WERI-Rb-1 (cell line): ENCODE results near the gene MST1.

Experiments used
- DNase-seq: peaks from one replicate; pipeline ENCODE4 v3.0.0-alpha.2; 2020
- H3K27ac ChIP-seq: fragments of 250-450 bp; sonication (Bioruptor Pico); 2 replicates; pipeline ENCODE4 v1.5.1; 2020; ENCODE audit warnings: mild to moderate bottlenecking, moderate library complexity
- H3K27me3 ChIP-seq: fragments of 250-450 bp; sonication (Bioruptor Pico); 2 replicates; pipeline ENCODE4 v1.5.1; 2021; ENCODE audit warnings: mild to moderate bottlenecking, low read depth, moderate library complexity; ENCODE audit not compliant: insufficient read depth, severe bottlenecking
- H3K36me3 ChIP-seq: fragments of 250-450 bp; sonication (Bioruptor Pico); 2 replicates; pipeline ENCODE4 v1.5.1; 2020; ENCODE audit warnings: mild to moderate bottlenecking, moderate library complexity
- H3K4me3 ChIP-seq: 2 replicates; pipeline ENCODE4 v1.5.1; 2011; ENCODE audit warnings: low read depth, mild to moderate bottlenecking, control low read depth, low read length
- H3K9me3 ChIP-seq: fragments of 250-450 bp; sonication (Bioruptor Pico); 2 replicates; pipeline ENCODE4 v1.5.1; 2021; ENCODE audit warnings: mild to moderate bottlenecking, moderate library complexity; ENCODE audit not compliant: severe bottlenecking
- TF ChIP-seq, protein P1 (sequence below): IDR thresholded peaks from 2 replicates; pipeline ENCODE4 v1.5.1; 2011; ENCODE audit warnings: low read depth, mild to moderate bottlenecking, control low read depth, inconsistent platforms, low read length

The MST1 gene

DNA sequence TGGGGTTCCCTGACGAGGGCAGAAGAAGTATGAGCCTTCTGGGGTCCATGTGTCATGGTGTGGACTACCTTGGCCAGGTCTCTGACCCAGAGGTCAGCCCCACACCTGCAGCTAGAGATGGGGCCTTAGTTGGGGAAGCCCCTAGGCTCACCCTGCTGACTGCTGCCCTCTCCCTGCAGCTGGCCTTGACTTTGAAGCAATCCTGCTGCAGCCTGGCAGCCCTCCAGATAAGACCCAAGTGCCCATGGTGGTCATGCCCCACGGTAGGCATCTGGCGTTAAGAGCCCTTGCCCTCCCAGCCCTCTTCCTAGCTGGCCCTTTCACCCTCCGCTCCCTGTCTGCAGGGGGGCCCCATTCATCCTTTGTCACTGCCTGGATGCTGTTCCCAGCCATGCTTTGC is 7.7 kb downstream of the MST1 start:
- no peak overlapping the region for H3K27ac ChIP-seq
- no peak overlapping the region for H3K4me3 ChIP-seq
- H3K9me3 ChIP-seq, result no peaks in the 10 kb centered on the region
- peaks cover 69% of the 10 kb centered on the region for H3K36me3 ChIP-seq
- no peaks in the 10 kb centered on the region for H3K27me3 ChIP-seq
- DNase-seq, result no peak
- TF ChIP-seq, protein P1, sequence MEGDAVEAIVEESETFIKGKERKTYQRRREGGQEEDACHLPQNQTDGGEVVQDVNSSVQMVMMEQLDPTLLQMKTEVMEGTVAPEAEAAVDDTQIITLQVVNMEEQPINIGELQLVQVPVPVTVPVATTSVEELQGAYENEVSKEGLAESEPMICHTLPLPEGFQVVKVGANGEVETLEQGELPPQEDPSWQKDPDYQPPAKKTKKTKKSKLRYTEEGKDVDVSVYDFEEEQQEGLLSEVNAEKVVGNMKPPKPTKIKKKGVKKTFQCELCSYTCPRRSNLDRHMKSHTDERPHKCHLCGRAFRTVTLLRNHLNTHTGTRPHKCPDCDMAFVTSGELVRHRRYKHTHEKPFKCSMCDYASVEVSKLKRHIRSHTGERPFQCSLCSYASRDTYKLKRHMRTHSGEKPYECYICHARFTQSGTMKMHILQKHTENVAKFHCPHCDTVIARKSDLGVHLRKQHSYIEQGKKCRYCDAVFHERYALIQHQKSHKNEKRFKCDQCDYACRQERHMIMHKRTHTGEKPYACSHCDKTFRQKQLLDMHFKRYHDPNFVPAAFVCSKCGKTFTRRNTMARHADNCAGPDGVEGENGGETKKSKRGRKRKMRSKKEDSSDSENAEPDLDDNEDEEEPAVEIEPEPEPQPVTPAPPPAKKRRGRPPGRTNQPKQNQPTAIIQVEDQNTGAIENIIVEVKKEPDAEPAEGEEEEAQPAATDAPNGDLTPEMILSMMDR, result no peak

DNA sequence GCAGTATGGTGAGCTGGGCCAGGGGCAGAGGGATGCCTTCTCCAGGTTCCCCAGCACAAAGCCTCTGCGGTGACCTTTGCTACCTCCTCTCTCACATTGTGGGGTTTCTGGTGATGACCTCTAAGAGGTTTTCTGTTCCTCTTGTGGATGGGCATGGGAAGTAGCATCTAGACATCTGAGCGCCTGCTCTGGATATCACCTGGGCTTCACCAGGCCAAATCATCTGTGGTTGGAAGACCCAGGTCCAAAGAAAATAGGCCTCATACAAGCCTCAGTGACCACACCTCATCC is 8.1 kb downstream of the MST1 start:
- H3K27ac ChIP-seq, result no peak overlapping the region

DNA sequence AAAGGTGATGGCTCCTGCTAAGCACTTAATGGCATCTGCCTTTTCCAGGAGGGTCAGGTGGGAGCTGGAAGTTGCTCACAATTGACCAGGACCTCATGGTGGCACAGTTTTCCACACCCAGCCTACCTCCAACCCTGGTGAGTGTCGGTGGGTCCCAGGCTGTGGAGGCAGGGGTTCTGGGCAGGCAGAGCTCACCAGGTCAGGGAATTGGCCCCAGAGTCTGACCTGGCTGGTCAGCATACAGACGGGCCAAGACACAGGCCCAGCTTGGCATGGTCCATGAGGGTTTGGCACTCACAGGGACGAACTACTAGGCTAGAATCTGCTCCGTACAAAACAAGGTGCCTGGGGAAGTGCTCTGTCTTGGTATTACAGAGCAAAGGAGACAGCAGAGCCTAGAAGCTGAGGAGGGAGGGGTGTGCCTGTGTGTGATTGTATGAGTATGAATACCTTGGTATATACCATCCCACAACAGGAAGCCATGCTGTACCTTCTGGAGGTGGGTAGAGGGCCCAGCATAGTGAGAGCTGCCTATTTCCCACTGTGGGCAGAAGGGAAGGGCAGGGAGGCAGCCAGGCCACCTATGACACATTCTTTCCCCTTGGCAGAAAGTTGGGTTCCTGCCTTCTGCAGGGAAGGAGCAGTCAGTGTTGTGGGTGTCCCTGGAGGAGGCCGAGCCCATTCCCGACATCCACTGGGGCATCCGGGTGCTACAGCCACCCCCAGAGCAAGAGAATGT is 8.6 kb downstream of the MST1 start:
- peaks cover 78% of the 10 kb centered on the region for H3K36me3 ChIP-seq
- TF ChIP-seq, protein P1, result no peak
- no peak overlapping the region for H3K27ac ChIP-seq
- no peaks in the 10 kb centered on the region for H3K9me3 ChIP-seq
- no peak overlapping the region for H3K4me3 ChIP-seq
- DNase-seq, result no peak
- H3K27me3 ChIP-seq, result no peaks in the 10 kb centered on the region

More for the DNA sequence above, 8.1 kb downstream of the MST1 start:
- no peaks in the 10 kb centered on the region for H3K27me3 ChIP-seq
- H3K36me3 ChIP-seq, result peaks cover 73% of the 10 kb centered on the region
- no peaks in the 10 kb centered on the region for H3K9me3 ChIP-seq
- TF ChIP-seq, protein P1, result no peak
- no peak overlapping the region for H3K4me3 ChIP-seq
- no peak for DNase-seq

DNA sequence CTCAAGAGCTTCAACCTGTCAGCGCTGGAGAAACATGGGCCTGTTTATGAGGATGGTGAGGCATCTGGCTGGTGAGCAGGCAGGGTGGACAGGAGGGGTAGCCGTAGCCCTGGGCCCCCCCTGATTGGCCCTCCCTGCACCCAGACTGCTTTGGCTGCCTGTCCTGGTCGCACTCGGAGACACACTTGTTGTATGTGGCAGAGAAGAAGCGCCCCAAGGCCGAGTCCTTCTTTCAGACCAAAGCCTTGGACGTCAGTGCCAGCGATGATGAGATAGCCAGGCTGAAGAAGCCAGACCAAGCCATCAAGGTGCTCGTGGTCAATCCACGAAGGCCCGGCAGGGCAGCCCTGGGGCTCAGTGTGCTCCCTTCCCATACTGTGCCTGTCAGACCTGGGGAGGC is 13.4 kb downstream of the MST1 start:
- DNase-seq, result no peak

DNA sequence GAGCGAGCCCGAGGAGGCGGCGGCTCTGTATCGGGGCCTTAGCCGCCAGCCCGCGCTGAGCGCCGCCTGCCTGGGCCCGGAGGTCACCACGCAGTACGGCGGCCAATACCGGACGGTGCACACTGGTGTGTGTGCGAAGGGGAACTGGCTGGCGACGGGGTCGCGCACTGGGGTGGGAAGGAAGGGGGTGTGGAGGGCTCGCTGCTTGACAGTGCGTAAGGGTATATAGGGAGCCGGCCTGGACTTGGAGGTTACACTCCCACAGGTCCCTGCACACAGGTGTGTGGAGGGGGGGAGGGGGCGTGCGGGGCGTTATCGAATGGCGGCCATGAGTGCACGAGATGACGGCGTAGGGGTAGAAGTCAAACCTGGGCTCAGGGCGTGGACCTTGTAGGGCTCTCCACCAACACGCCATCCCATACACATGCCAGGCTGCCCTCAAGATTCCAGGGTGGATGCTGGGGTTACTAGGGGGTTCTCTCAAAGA is 14.7 kb downstream of the MST1 start:
- Histone ChIP-seq H3K9me3 (no peaks in the 10 kb centered on the region), H3K36me3 (peaks cover 39% of the 10 kb centered on the region), H3K4me3 (peak overlapping the region; percentile 83), H3K27me3 (no peaks in the 10 kb centered on the region), H3K27ac (peak overlapping the region; percentile 97)
- TF ChIP-seq, protein P1, result no peak
- peak; percentile 35 for DNase-seq

More for the DNA sequence above, 13.4 kb downstream of the MST1 start:
- TF ChIP-seq, protein P1, result no peak
- Histone ChIP-seq H3K27me3 (no peaks in the 10 kb centered on the region), H3K4me3 (no peak overlapping the region), H3K27ac (no peak overlapping the region), H3K9me3 (no peaks in the 10 kb centered on the region), H3K36me3 (peaks cover 53% of the 10 kb centered on the region)
